Measurements from ENCODE around the gene NHERF2. TPM values are rescaled to one million over a fixed set of nuclear protein-coding genes. Genes with fewer than 3 reads are reported as not detected.

Gene NHERF2
- total RNA-seq, 1 donor from 2014 or later: 78.8 TPM

GRCh38 chr16:2040787-2041522, 14.3 kb downstream of the NHERF2 start:
- no peak for DNase-seq (ENCODE audit: low spot score)
- H3K27me3 Mint-ChIP-seq (ENCODE audit: unreplicated experiment): peaks cover 7% of the 10 kb centered on the region
- no peak for TF ChIP-seq CTCF (IDR thresholded peaks at IDR 0.05; ENCODE audit: unreplicated experiment)
- no peaks in the 10 kb centered on the region for H3K36me3 Mint-ChIP-seq (ENCODE audit: low read depth, unreplicated experiment)
- H3K4me1 Mint-ChIP-seq (ENCODE audit: unreplicated experiment): peaks cover 2% of the 10 kb centered on the region
- H3K9me3 Mint-ChIP-seq (ENCODE audit: unreplicated experiment): no peaks in the 10 kb centered on the region
- H3K4me3 Mint-ChIP-seq (ENCODE audit: unreplicated experiment): no peak overlapping the region
- no peak overlapping the region for H3K27ac Mint-ChIP-seq (ENCODE audit: unreplicated experiment)

GRCh38 chr16:2042171-2042985, 15.7 kb downstream of the NHERF2 start:
- H3K4me3 Mint-ChIP-seq (ENCODE audit: unreplicated experiment): no peak overlapping the region
- no peak for TF ChIP-seq CTCF (IDR thresholded peaks at IDR 0.05; ENCODE audit: unreplicated experiment)

GRCh38 chr16:2042986-2043666, 16.4 kb downstream of the NHERF2 start:
- H3K9me3 Mint-ChIP-seq (ENCODE audit: unreplicated experiment): no peaks in the 10 kb centered on the region
- TF ChIP-seq CTCF (IDR thresholded peaks at IDR 0.05; ENCODE audit: unreplicated experiment): no peak
- no peak overlapping the region for H3K27ac Mint-ChIP-seq (ENCODE audit: unreplicated experiment)

More at GRCh38 chr16:2042171-2042985, 15.7 kb downstream of the NHERF2 start:
- Mint-ChIP-seq H3K9me3 (ENCODE audit: unreplicated experiment) (no peaks in the 10 kb centered on the region), H3K27me3 (ENCODE audit: unreplicated experiment) (peaks cover 7% of the 10 kb centered on the region), H3K27ac (ENCODE audit: unreplicated experiment) (no peak overlapping the region), H3K4me1 (ENCODE audit: unreplicated experiment) (peaks cover 5% of the 10 kb centered on the region), H3K36me3 (ENCODE audit: low read depth, unreplicated experiment) (peaks cover 3% of the 10 kb centered on the region)
- DNase-seq (ENCODE audit: low spot score): no peak

GRCh38 chr16:2043667-2044451, 17.2 kb downstream of the NHERF2 start:
- peaks cover 8% of the 10 kb centered on the region for H3K27me3 Mint-ChIP-seq (ENCODE audit: unreplicated experiment)
- H3K36me3 Mint-ChIP-seq (ENCODE audit: low read depth, unreplicated experiment): peaks cover 3% of the 10 kb centered on the region
- no peak for DNase-seq (ENCODE audit: low spot score)
- peaks cover 13% of the 10 kb centered on the region for H3K4me1 Mint-ChIP-seq (ENCODE audit: unreplicated experiment)
- no peak for TF ChIP-seq CTCF (IDR thresholded peaks at IDR 0.05; ENCODE audit: unreplicated experiment)
- H3K9me3 Mint-ChIP-seq (ENCODE audit: unreplicated experiment): no peaks in the 10 kb centered on the region
- no peak overlapping the region for H3K4me3 Mint-ChIP-seq (ENCODE audit: unreplicated experiment)
- H3K27ac Mint-ChIP-seq (ENCODE audit: unreplicated experiment): no peak overlapping the region

More at GRCh38 chr16:2042986-2043666, 16.4 kb downstream of the NHERF2 start:
- Mint-ChIP-seq H3K4me3 (ENCODE audit: unreplicated experiment) (no peak overlapping the region), H3K4me1 (ENCODE audit: unreplicated experiment) (peaks cover 6% of the 10 kb centered on the region), H3K36me3 (ENCODE audit: low read depth, unreplicated experiment) (peaks cover 3% of the 10 kb centered on the region), H3K27me3 (ENCODE audit: unreplicated experiment) (peaks cover 5% of the 10 kb centered on the region)
- DNase-seq (ENCODE audit: low spot score): no peak
